ENCODE measurements around the gene FAIM2. TPM values are rescaled to one million over a fixed set of nuclear protein-coding genes. Genes with fewer than 3 reads are reported as not detected.

The FAIM2 gene
- total RNA-seq, 2 experiments from 2014 or later, result 0.22 to 0.56 TPM

DNA sequence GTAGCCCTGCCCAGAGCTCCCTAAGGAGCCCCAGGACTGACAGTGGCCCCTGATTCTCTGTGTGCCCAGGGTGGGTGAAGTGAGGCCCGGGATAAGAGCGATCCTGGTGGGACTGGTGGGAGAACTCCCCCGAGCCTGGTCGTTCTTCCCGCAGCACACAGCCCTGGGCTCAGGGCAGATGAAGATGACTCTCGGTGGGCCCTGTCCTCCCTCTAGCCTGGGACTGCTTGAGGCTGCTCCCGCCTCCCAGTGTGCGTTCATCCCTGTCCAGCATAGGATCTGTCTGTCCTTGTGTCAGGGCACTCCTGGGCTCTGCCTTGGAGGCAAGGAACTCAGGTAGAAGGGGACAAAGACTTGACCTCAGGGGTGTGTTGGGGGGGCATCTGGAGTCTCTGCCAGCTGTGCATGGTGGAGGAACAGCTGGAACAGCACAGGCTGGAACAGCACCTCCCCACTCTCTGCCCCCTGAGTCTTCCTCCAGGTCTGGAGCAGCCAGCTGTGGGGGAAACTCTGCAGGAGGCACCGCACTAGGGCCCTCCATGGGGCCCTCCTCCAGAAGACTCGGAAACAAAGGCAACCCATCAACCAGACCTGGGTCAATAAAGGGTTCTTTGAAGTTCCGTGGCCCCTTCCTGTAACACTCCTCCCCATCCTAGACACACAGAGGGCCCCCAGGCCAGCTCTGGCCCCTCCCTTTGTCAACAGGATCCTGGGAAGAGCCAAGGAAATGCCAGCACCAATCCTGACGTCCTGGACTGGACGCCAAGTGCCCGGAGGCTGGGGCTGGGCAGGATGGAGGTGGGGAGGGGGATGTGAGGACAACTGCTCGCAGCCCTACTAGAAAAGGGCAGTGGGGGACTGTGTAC, 15.9 kb downstream of the FAIM2 start:
- no peak overlapping the region for H3K27ac Mint-ChIP-seq
- no peak overlapping the region for H3K4me3 Mint-ChIP-seq
- no peak for ATAC-seq
- ChIA-PET POLR2A (no interaction called here), CTCF (interaction anchor here (1.2 kb wide), 1 partner anchor 10 kb away, joined by 4 read pairs; no protein-coding TSS in a partner anchor)
- no peaks in the 10 kb centered on the region for H3K4me1 Mint-ChIP-seq (ENCODE audit: low read depth)
- peaks cover 3% of the 10 kb centered on the region for H3K27me3 Mint-ChIP-seq
- intact Hi-C loops (cut with micrococcal nuclease), result no loop called here
- no peaks in the 10 kb centered on the region for H3K36me3 Mint-ChIP-seq (ENCODE audit: low read depth)
- no peak for DNase-seq
- TF ChIP-seq, protein P1, sequence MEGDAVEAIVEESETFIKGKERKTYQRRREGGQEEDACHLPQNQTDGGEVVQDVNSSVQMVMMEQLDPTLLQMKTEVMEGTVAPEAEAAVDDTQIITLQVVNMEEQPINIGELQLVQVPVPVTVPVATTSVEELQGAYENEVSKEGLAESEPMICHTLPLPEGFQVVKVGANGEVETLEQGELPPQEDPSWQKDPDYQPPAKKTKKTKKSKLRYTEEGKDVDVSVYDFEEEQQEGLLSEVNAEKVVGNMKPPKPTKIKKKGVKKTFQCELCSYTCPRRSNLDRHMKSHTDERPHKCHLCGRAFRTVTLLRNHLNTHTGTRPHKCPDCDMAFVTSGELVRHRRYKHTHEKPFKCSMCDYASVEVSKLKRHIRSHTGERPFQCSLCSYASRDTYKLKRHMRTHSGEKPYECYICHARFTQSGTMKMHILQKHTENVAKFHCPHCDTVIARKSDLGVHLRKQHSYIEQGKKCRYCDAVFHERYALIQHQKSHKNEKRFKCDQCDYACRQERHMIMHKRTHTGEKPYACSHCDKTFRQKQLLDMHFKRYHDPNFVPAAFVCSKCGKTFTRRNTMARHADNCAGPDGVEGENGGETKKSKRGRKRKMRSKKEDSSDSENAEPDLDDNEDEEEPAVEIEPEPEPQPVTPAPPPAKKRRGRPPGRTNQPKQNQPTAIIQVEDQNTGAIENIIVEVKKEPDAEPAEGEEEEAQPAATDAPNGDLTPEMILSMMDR (IDR thresholded peaks at IDR 0.05), result no peak
- no peaks in the 10 kb centered on the region for H3K9me3 Mint-ChIP-seq

DNA sequence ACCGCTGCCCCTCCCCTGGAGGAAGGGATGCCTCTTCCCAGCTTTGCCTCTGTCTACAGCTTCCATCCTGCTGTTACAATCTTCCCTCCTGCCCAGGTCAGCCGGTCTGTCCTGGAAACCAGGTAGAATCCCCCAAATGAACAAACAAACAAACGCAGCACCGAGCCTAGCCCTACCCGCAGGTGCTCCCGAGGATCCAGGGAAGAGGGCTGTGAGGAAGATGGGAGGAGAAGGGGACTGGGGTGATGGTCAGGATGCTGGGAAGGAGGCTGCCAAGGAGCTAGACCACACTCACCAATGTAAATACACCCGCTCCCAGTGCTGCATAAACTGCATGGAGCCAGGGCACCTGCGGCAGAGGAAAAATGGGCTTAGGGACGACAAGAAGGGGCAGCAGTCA, 16.6 kb downstream of the FAIM2 start:
- intact Hi-C loops (cut with micrococcal nuclease), result no loop called here
- Mint-ChIP-seq H3K27ac (no peak overlapping the region), H3K9me3 (no peaks in the 10 kb centered on the region), H3K4me1 (ENCODE audit: low read depth) (no peaks in the 10 kb centered on the region), H3K36me3 (ENCODE audit: low read depth) (no peaks in the 10 kb centered on the region), H3K4me3 (no peak overlapping the region), H3K27me3 (peaks cover 3% of the 10 kb centered on the region)
- TF ChIP-seq, protein P1 (IDR thresholded peaks at IDR 0.05), result no peak
- ChIA-PET CTCF (interaction anchor here (1.2 to 1.7 kb wide), 5 partner anchors 11 to 97 kb away, joined by 3 to 8 read pairs (median 4); no protein-coding TSS in a partner anchor), POLR2A (no interaction called here)
- ATAC-seq (no peak), DNase-seq (no peak)

DNA sequence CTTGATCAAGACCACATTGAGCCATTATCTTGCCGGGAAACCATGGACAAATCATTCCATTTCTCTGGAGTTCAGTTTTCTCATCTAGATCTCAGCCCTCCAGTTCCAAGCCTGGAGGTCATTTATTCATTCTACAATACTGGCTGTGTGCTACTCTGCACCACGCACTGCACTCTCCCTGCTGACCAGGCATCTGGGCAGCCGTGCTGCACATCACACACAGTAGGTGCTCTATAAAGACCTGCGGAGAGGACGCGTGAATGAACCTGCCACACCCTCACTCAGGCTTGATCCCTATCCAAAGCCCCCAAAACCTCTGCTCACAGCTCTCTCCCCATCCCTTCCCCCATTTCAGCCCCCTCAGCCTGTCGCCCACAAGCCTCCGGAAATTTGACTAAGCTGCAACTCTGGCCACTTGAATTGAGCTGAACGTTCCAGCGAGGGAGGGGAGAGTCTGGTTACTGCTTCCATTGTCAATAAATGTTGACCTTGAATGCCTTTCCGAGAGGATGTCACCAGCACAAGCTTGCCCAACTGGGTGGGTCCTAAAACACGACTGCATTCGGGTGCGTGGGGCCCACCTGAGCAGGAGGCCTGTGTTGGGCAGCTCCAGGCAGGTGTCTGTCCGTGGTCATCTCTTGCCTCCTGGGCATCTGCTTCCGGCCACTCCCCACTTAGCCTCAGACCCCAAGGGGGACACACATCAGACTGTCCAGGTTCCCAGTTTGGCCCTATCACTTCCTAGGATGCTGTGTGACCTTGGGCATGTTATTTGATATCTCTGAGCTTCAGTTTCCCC, 17.8 kb downstream of the FAIM2 start:
- H3K9me3 Mint-ChIP-seq, result no peaks in the 10 kb centered on the region
- no peak overlapping the region for H3K27ac Mint-ChIP-seq
- CTCF ChIA-PET, result interaction anchor here (0.8 to 1.7 kb wide), 6 partner anchors 17 to 108 kb away, joined by 3 to 8 read pairs (median 5); no protein-coding TSS in a partner anchor
- H3K27me3 Mint-ChIP-seq, result peaks cover 3% of the 10 kb centered on the region
- intact Hi-C loops (cut with micrococcal nuclease), result no loop called here
- POLR2A ChIA-PET, result interaction anchor here (1.6 kb wide), 1 partner anchor 17 kb away, joined by 3 read pairs; no protein-coding TSS in a partner anchor
- ATAC-seq, result no peak
- no peak overlapping the region for H3K4me3 Mint-ChIP-seq
- H3K4me1 Mint-ChIP-seq (ENCODE audit: low read depth), result no peaks in the 10 kb centered on the region
- H3K36me3 Mint-ChIP-seq (ENCODE audit: low read depth), result no peaks in the 10 kb centered on the region
- TF ChIP-seq, protein P1 (IDR thresholded peaks at IDR 0.05), result no peak
- DNase-seq, result no peak

DNA sequence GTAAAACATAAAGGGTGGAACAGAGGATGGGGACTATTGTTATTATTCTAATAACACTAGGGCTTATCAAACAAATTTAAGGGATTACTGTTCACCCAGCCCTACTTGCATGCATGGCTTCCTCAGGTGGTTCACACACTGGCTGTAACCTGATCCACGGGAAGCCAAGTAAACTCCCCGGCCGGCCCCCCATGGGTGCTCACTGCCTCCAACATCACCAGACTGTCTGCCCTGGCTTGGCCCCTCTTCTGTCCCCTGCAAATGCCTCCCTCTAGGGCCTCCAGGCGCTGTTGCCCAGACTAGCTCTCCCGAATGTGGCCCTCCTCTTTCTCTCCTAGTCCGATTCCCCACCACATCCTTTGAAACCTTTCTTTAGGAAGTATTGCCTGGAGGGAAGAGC, 18.6 kb downstream of the FAIM2 start:
- no peaks in the 10 kb centered on the region for H3K36me3 Mint-ChIP-seq (ENCODE audit: low read depth)
- H3K4me1 Mint-ChIP-seq (ENCODE audit: low read depth), result no peaks in the 10 kb centered on the region
- intact Hi-C loops (cut with micrococcal nuclease), result no loop called here
- POLR2A ChIA-PET, result interaction anchor here (1.6 kb wide), 1 partner anchor 16 kb away, joined by 3 read pairs; no protein-coding TSS in a partner anchor
- CTCF ChIA-PET, result no interaction called here
- peaks cover 3% of the 10 kb centered on the region for H3K27me3 Mint-ChIP-seq
- no peak overlapping the region for H3K27ac Mint-ChIP-seq
- H3K4me3 Mint-ChIP-seq, result no peak overlapping the region
- DNase-seq (no peak), ATAC-seq (no peak)
- peaks cover 5% of the 10 kb centered on the region for H3K9me3 Mint-ChIP-seq
- TF ChIP-seq, protein P1 (IDR thresholded peaks at IDR 0.05), result no peak

Measured in activated CD8-positive, alpha-beta T cell treated with anti-CD3 and anti-CD28 coated beads for 36 hours (primary cell).